ENCODE measurements around the gene PRKCD. TPM values are rescaled to one million over a fixed set of nuclear protein-coding genes. Genes with fewer than 3 reads are reported as not detected.

The PRKCD gene
- total and polyA plus RNA-seq, 11 donors = 5.3 to 44.5 (median 11.6) TPM

GRCh38 chr3:53170325-53171063 is 9.5 kb downstream of the PRKCD start:
- Histone ChIP-seq H3K4me1 (peaks cover 5 to 82% (median 14%) of the 10 kb centered on the region in 12 donors), H3K9me3 (no peaks in the 10 kb centered on the region), H3K36me3 (peaks cover 0 to 29% (median 0%) of the 10 kb centered on the region in 9 donors), H3K27me3 (no peaks in the 10 kb centered on the region), H3K4me3 (peak overlapping the region in 3 of 12 donors; percentile 3 to 53 (median 24)), H3K27ac (peak overlapping the region in 1 of 12 donors; percentile 88)
- no peak for TF ChIP-seq CTCF (IDR thresholded peaks at IDR 0.05)
- no peak for TF ChIP-seq POLR2A (IDR thresholded peaks at IDR 0.05)
- ATAC-seq (no peak), DNase-seq (peak in 4 of 5 donors; percentile 27 to 49 (median 45))
- intact Hi-C loops (cut with DNase I) = no loop called here
- WGBS, 4 donors = 81 to 90% (median 84%) methylated on average over 17 of the region's 17 CpGs

- intact Hi-C loops (cut with DNase I) = no loop called here
- TF ChIP-seq CTCF (IDR thresholded peaks at IDR 0.05) (no peak), POLR2A (IDR thresholded peaks at IDR 0.05) (no peak)
- no peak for DNase-seq
- WGBS, 4 donors = 71 to 87% (median 76%) methylated on average over 5 to 7 of the region's 7 CpGs
- H3K27ac ChIP-seq = no peak overlapping the region
- ATAC-seq = no peak
- H3K4me3 ChIP-seq = peak overlapping the region in 1 of 12 donors; percentile 53
- H3K36me3 ChIP-seq = peaks cover 0 to 32% (median 0%) of the 10 kb centered on the region in 9 donors
- H3K9me3 ChIP-seq = no peaks in the 10 kb centered on the region
- no peaks in the 10 kb centered on the region for H3K27me3 ChIP-seq
- H3K4me1 ChIP-seq = peaks cover 5 to 77% (median 14%) of the 10 kb centered on the region in 12 donors
Measured at GRCh38 chr3:53171064-53171418, 10.0 kb downstream of the PRKCD start.

GRCh38 chr3:53171827-53172505 is 11.0 kb downstream of the PRKCD start:
- no peaks in the 10 kb centered on the region for H3K27me3 ChIP-seq
- H3K27ac ChIP-seq = no peak overlapping the region
- no peak for ATAC-seq
- H3K4me1 ChIP-seq = peaks cover 0 to 68% (median 8%) of the 10 kb centered on the region in 12 donors
- TF ChIP-seq POLR2A (IDR thresholded peaks at IDR 0.05) = no peak
- no peak for TF ChIP-seq CTCF (IDR thresholded peaks at IDR 0.05)
- H3K36me3 ChIP-seq = peaks cover 0 to 42% (median 0%) of the 10 kb centered on the region in 9 donors
- no peaks in the 10 kb centered on the region for H3K9me3 ChIP-seq
- DNase-seq = peak in 1 of 5 donors; percentile 37
- intact Hi-C loops (cut with DNase I) = no loop called here
- peak overlapping the region in 1 of 12 donors; percentile 8 for H3K4me3 ChIP-seq
- 83 to 86% (median 84%) methylated on average over 7 of the region's 7 CpGs for WGBS, 4 donors

- Histone ChIP-seq H3K36me3 (peaks cover 0 to 53% (median 0%) of the 10 kb centered on the region in 9 donors), H3K4me1 (peaks cover 0 to 56% (median 1%) of the 10 kb centered on the region in 12 donors), H3K4me3 (no peak overlapping the region), H3K27ac (no peak overlapping the region), H3K9me3 (no peaks in the 10 kb centered on the region), H3K27me3 (no peaks in the 10 kb centered on the region)
- DNase-seq = no peak
- intact Hi-C loops (cut with DNase I) = no loop called here
- WGBS, 4 donors = 65 to 83% (median 66%) methylated on average over 5 of the region's 5 CpGs
- TF ChIP-seq POLR2A (IDR thresholded peaks at IDR 0.05) (no peak), CTCF (IDR thresholded peaks at IDR 0.05) (no peak)
- peak in 1 of 4 donors; percentile 46 for ATAC-seq
Measured at GRCh38 chr3:53173107-53173506, 12.1 kb downstream of the PRKCD start.
